Measurements from ENCODE around the gene TRAF1.
"Not testable (repeated sequence)": the region's sequence is repeated elsewhere in the genome, so short reads cannot be mapped to it uniquely, and the experiment has no call there.

Gene TRAF1

GRCh38 chr9:120926397-120926928 is at the start of gene TRAF1:
TRAF1 (minus strand) TSS chr9:120926796; CDS start chr9:120926075, 721 bp downstream.
- DNase-seq (ENCODE audit: low read depth in 2 of 2), result peak in 1 of 2 donors; percentile 24

GRCh38 chr9:120974921-120975320 is 48.3 kb upstream of the TRAF1 start:
- no peak for DNase-seq (ENCODE audit: low read depth in 2 of 2)

- no peak for DNase-seq (ENCODE audit: low read depth in 2 of 2)
Measured at GRCh38 chr9:120974181-120974580, 47.6 kb upstream of the TRAF1 start.

GRCh38 chr9:120971938-120972337 is 45.3 kb upstream of the TRAF1 start:
- DNase-seq (ENCODE audit: low read depth in 2 of 2), result no peak

GRCh38 chr9:120971471-120971870 is 44.9 kb upstream of the TRAF1 start:
- not testable (repeated sequence) for DNase-seq (ENCODE audit: low read depth in 2 of 2)

GRCh38 chr9:120970244-120970643 is 43.6 kb upstream of the TRAF1 start:
- DNase-seq (ENCODE audit: low read depth in 2 of 2), result no peak

- no peak for DNase-seq (ENCODE audit: low read depth in 2 of 2)
Measured at GRCh38 chr9:120966013-120966369, 39.4 kb upstream of the TRAF1 start.

- no peak for DNase-seq (ENCODE audit: low read depth in 2 of 2)
Measured at GRCh38 chr9:120965344-120966012, 38.9 kb upstream of the TRAF1 start.

- DNase-seq (ENCODE audit: low read depth in 2 of 2), result no peak
Measured at GRCh38 chr9:120961936-120962335, 35.3 kb upstream of the TRAF1 start.

- DNase-seq (ENCODE audit: low read depth in 2 of 2), result no peak
Measured at GRCh38 chr9:120960001-120960400, 33.4 kb upstream of the TRAF1 start.

- no peak for DNase-seq (ENCODE audit: low read depth in 2 of 2)
Measured at GRCh38 chr9:120956862-120957261, 30.3 kb upstream of the TRAF1 start.

- DNase-seq (ENCODE audit: low read depth in 2 of 2), result no peak
Measured at GRCh38 chr9:120951960-120952618, 25.5 kb upstream of the TRAF1 start.

GRCh38 chr9:120950421-120951388 is 24.1 kb upstream of the TRAF1 start:
- no peak for DNase-seq (ENCODE audit: low read depth in 2 of 2)

GRCh38 chr9:120949290-120949689 is 22.7 kb upstream of the TRAF1 start:
- no peak for DNase-seq (ENCODE audit: low read depth in 2 of 2)

- DNase-seq (ENCODE audit: low read depth in 2 of 2), result no peak
Measured at GRCh38 chr9:120948824-120949223, 22.2 kb upstream of the TRAF1 start.

- DNase-seq (ENCODE audit: low read depth in 2 of 2), result no peak
Measured at GRCh38 chr9:120947222-120947621, 20.6 kb upstream of the TRAF1 start.

- no peak for DNase-seq (ENCODE audit: low read depth in 2 of 2)
Measured at GRCh38 chr9:120946259-120946658, 19.7 kb upstream of the TRAF1 start.

- DNase-seq (ENCODE audit: low read depth in 2 of 2), result no peak
Measured at GRCh38 chr9:120944948-120945347, 18.4 kb upstream of the TRAF1 start.

GRCh38 chr9:120944434-120944843 is 17.8 kb upstream of the TRAF1 start:
- DNase-seq (ENCODE audit: low read depth in 2 of 2), result no peak

GRCh38 chr9:120942186-120943001 is 15.8 kb upstream of the TRAF1 start:
- DNase-seq (ENCODE audit: low read depth in 2 of 2), result no peak

GRCh38 chr9:120941046-120941770 is 14.6 kb upstream of the TRAF1 start:
- no peak for DNase-seq (ENCODE audit: low read depth in 2 of 2)
